Measurements from ENCODE around the gene OR2S2. TPM values are rescaled to one million over a fixed set of nuclear protein-coding genes. Genes with fewer than 3 reads are reported as not detected.

OR2S2 gene
- total and polyA plus RNA-seq, 2 of the 8 experiments (the other 6 are each of a cell fraction or from before 2014, with no cell fraction given), result not detected

DNA sequence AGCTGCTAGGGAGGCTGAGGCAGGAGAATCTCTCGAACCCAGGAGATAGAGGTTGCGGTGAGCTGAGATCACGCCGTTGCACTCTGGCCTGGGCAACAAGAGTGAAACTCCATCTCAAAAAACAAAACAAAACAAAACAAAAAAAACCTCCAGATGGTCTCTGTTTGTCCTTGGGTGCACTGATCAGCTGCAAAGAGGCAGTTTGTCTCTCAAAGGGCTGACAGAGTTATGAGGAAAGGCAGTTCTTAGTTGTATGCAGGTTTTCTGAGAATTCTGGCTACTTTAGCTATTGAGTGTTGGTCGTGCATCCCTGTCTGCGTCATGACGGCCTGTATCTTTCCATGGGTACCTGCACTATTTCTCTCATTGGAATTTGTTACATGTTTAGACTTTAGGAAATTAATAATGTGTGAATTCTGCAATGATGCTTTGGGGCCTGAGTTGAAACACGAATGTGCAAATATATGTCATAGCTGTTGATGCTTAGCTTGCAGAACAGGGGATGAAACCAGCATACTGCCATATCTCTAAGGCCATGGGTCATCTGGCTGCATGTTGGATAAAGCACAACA, 18.2 kb downstream of the OR2S2 start:
- Histone ChIP-seq H3K27me3 (replicated peaks in 1 of 4; ENCODE audit: control insufficient read depth in 3 of 4, extremely low read depth in 1 of 4, insufficient read depth in 3 of 4, low read length in 3 of 4) (peaks cover 7 to 39% (median 25%) of the 10 kb centered on the region in 4 experiments), H3K79me1 (ENCODE audit: low read depth, low read length) (no peaks in the 10 kb centered on the region), H3K36me3 (ENCODE audit: control insufficient read depth in 2 of 4, insufficient read depth in 4 of 4, low read length in 3 of 4) (no peaks in the 10 kb centered on the region), H3K4me1 (replicated peaks in 1 of 4; ENCODE audit: control insufficient read depth in 3 of 4, insufficient read depth in 4 of 4, low read length in 3 of 4) (no peaks in the 10 kb centered on the region), H3K14ac (ENCODE audit: insufficient read length) (no peak overlapping the region), H3K9ac (replicated peaks in 1 of 4; ENCODE audit: extremely low read depth in 1 of 4, low read depth in 3 of 4, low read length in 3 of 4) (no peak overlapping the region), H3K4me3 (ENCODE audit: extremely low read depth in 1 of 4, insufficient read depth in 2 of 4, low read depth in 3 of 4, low read length in 4 of 4) (no peak overlapping the region), H3K23ac (ENCODE audit: insufficient read length) (no peak overlapping the region), H3K27ac (ENCODE audit: low read depth, low read length) (no peak overlapping the region), H3K4ac (replicated peaks; ENCODE audit: insufficient read length, low read depth, low read length) (no peak overlapping the region), H2AK5ac (ENCODE audit: low read depth, low read length) (no peak overlapping the region), H4K8ac (ENCODE audit: extremely low read depth, insufficient read depth, low read length) (no peak overlapping the region), H3K56ac (replicated peaks; ENCODE audit: insufficient read length, low read depth, low read length) (no peak overlapping the region), H4K5ac (ENCODE audit: insufficient read length, low read depth, low read length) (no peak overlapping the region), H2BK12ac (ENCODE audit: low read depth, low read length) (no peak overlapping the region), H2AFZ (ENCODE audit: low read length) (no peak overlapping the region), H3K4me2 (ENCODE audit: insufficient read depth in 1 of 2, low read depth in 2 of 2, low read length in 2 of 2) (no peak overlapping the region), H3K9me3 (ENCODE audit: insufficient read depth in 2 of 2, low read depth in 1 of 2, low read length in 1 of 2) (no peaks in the 10 kb centered on the region), H4K20me1 (replicated peaks in 1 of 2; ENCODE audit: control insufficient read depth in 1 of 2, insufficient read depth in 2 of 2, low read length in 2 of 2) (no peaks in the 10 kb centered on the region), H2BK120ac (replicated peaks; ENCODE audit: low read depth, low read length) (no peak overlapping the region), H2BK15ac (ENCODE audit: low read length) (no peak overlapping the region), H3K23me2 (ENCODE audit: low read depth, low read length) (no peaks in the 10 kb centered on the region), H4K91ac (replicated peaks; ENCODE audit: insufficient read length, low read length) (no peak overlapping the region), H3K79me2 (ENCODE audit: control insufficient read depth in 1 of 2, insufficient read depth in 2 of 2, low read length in 2 of 2) (no peaks in the 10 kb centered on the region), H3K18ac (ENCODE audit: extremely low read depth, low read length) (no peak overlapping the region), H2BK5ac (ENCODE audit: low read depth, low read length) (no peak overlapping the region), H2BK20ac (ENCODE audit: low read length) (no peak overlapping the region)
- no peak for FAIRE-seq
- 84% methylated on average over 8 of the region's 8 CpGs; no CpG with 5 or more reads in 1 of the 2 experiments for WGBS, 2 experiments (ENCODE audit: extremely low coverage in 1 of 2, insufficient coverage in 1 of 2, insufficient read length in 1 of 2, insufficient replicate concordance in 2 of 2, low coverage in 1 of 2, low lambda C conversion rate in 2 of 2, missing lambda C conversion rate in 1 of 2)
- POLR2A ChIA-PET (ENCODE audit: partially characterized antibody), result no interaction called here
- no peak for TF ChIP-seq NANOG (IDR thresholded peaks at IDR 0.05; ENCODE audit: insufficient read depth, low read depth, low read length, poor library complexity, severe bottlenecking)
- no peak for TF ChIP-seq KDM1A (IDR thresholded peaks at IDR 0.05; ENCODE audit: borderline replicate concordance, low read length)
- no peak for TF ChIP-seq SAP30 (IDR thresholded peaks at IDR 0.05; ENCODE audit: insufficient read depth, insufficient replicate concordance, low read length)
- no peak for TF ChIP-seq TEAD4 (IDR thresholded peaks at IDR 0.05; ENCODE audit: low read depth, low read length)
- TF ChIP-seq, protein P1, sequence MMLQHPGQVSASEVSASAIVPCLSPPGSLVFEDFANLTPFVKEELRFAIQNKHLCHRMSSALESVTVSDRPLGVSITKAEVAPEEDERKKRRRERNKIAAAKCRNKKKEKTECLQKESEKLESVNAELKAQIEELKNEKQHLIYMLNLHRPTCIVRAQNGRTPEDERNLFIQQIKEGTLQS (IDR thresholded peaks at IDR 0.05; ENCODE audit: insufficient read depth, low read depth, low read length), result no peak
- TF ChIP-seq RNF2 (IDR thresholded peaks at IDR 0.05; ENCODE audit: borderline replicate concordance, low read depth, low read length, missing control alignments, poor library complexity, severe bottlenecking), result no peak
- TF ChIP-seq PHF8 (conservative IDR thresholded peaks at IDR 0.05; ENCODE audit: low read depth, low read length), result no peak
- no peak for TF ChIP-seq EZH2 (IDR thresholded peaks at IDR 0.05; ENCODE audit: low read depth, low read length, severe bottlenecking)
- TF ChIP-seq YY1 (IDR thresholded peaks at IDR 0.05; ENCODE audit: low read depth, low read length), result no peak
- no peak for TF ChIP-seq CHD2 (IDR thresholded peaks at IDR 0.05; ENCODE audit: low read length)
- CTCF ChIA-PET (ENCODE audit: partially characterized antibody), result interaction anchor here (1.1 to 2.6 kb wide), 4 partner anchors 15 to 37 kb away, joined by 3 to 13 read pairs (median 6); partner anchors contain the start of gene SPAAR
- no peak for DNase-seq (ENCODE audit: low read depth in 1 of 2, low spot score in 2 of 2)

All from H1 (cell line).